ENCODE results near the gene GPR176.

The GPR176 gene

GRCh38 chr15:39888243-39888642, 31.8 kb downstream of the GPR176 start:
- no peak for DNase-seq

- DNase-seq = no peak
Observed at GRCh38 chr15:39887832-39888231, 32.2 kb downstream of the GPR176 start.

- DNase-seq = no peak
Observed at GRCh38 chr15:39887211-39887610, 32.9 kb downstream of the GPR176 start.

GRCh38 chr15:39886418-39886817, 33.6 kb downstream of the GPR176 start:
- no peak for DNase-seq

GRCh38 chr15:39885099-39885777, 34.8 kb downstream of the GPR176 start:
- DNase-seq = no peak

GRCh38 chr15:39884351-39884750, 35.7 kb downstream of the GPR176 start:
- DNase-seq = no peak

- DNase-seq = no peak
Observed at GRCh38 chr15:39882602-39883001, 37.5 kb downstream of the GPR176 start.

GRCh38 chr15:39881790-39882189, 38.3 kb downstream of the GPR176 start:
- DNase-seq = no peak

- no peak for DNase-seq
Observed at GRCh38 chr15:39880718-39881387, 39.2 kb downstream of the GPR176 start.

- no peak for DNase-seq
Observed at GRCh38 chr15:39878406-39878785, 41.7 kb downstream of the GPR176 start.

GRCh38 chr15:39874890-39875549, 45.0 kb downstream of the GPR176 start:
- DNase-seq = no peak

GRCh38 chr15:39873978-39874377, 46.1 kb downstream of the GPR176 start:
- no peak for DNase-seq

- DNase-seq = no peak
Observed at GRCh38 chr15:39870537-39870936, 49.5 kb downstream of the GPR176 start.

- DNase-seq = no peak
Observed at GRCh38 chr15:39869858-39870515, 50.1 kb downstream of the GPR176 start.

- DNase-seq = no peak
Observed at GRCh38 chr15:39869254-39869653, 50.8 kb downstream of the GPR176 start.

- no peak for DNase-seq
Observed at GRCh38 chr15:39868396-39868795, 51.7 kb downstream of the GPR176 start.

GRCh38 chr15:39864116-39864515, 56.0 kb downstream of the GPR176 start:
- no peak for DNase-seq

GRCh38 chr15:39860871-39861270, 59.2 kb downstream of the GPR176 start:
- DNase-seq = no peak

GRCh38 chr15:39860200-39860599, 59.9 kb downstream of the GPR176 start:
- DNase-seq = no peak

GRCh38 chr15:39859636-39860035, 60.4 kb downstream of the GPR176 start:
- DNase-seq = no peak

GRCh38 chr15:39857132-39857531, 62.9 kb downstream of the GPR176 start:
- no peak for DNase-seq

- no peak for DNase-seq
Observed at GRCh38 chr15:39856357-39856756, 63.7 kb downstream of the GPR176 start.

GRCh38 chr15:39855400-39855799, 64.7 kb downstream of the GPR176 start:
- DNase-seq = no peak

- no peak for DNase-seq
Observed at GRCh38 chr15:39854161-39854560, 65.9 kb downstream of the GPR176 start.
